ENCODE data around the gene SLC8A1.
A peak's percentile ranks its signal among the peaks of the same experiment; 100 is the strongest.

SLC8A1 gene

GRCh38 chr2:40457837-40458236 lies 5.9 kb upstream of the SLC8A1 start:
- Histone ChIP-seq H3K27ac (no peak overlapping the region), H3K4me3 (ENCODE audit: low read depth in 1 of 2, low read length in 1 of 2) (no peak overlapping the region), H3K4me1 (ENCODE audit: control insufficient read depth in 1 of 2, insufficient read depth in 1 of 2, low read depth in 1 of 2, low read length in 1 of 2) (peaks cover 19 to 30% of the 10 kb centered on the region in 2 experiments), H3K9me3 (no peaks in the 10 kb centered on the region), H3K27me3 (peaks cover 3% of the 10 kb centered on the region), H3K36me3 (no peaks in the 10 kb centered on the region)
- TF ChIP-seq CTCF (IDR thresholded peaks at IDR 0.05): no peak

- TF ChIP-seq CTCF (IDR thresholded peaks at IDR 0.05): no peak
- no peaks in the 10 kb centered on the region for H3K36me3 ChIP-seq
- peaks cover 24 to 35% of the 10 kb centered on the region in 2 experiments for H3K4me1 ChIP-seq (ENCODE audit: control insufficient read depth in 1 of 2, insufficient read depth in 1 of 2, low read depth in 1 of 2, low read length in 1 of 2)
- H3K27me3 ChIP-seq: peaks cover 6% of the 10 kb centered on the region
- H3K4me3 ChIP-seq (ENCODE audit: low read depth in 1 of 2, low read length in 1 of 2): no peak overlapping the region
- no peak overlapping the region for H3K27ac ChIP-seq
- no peaks in the 10 kb centered on the region for H3K9me3 ChIP-seq
Observed at GRCh38 chr2:40457366-40457765, 5.5 kb upstream of the SLC8A1 start.

GRCh38 chr2:40456926-40457325 lies 5.0 kb upstream of the SLC8A1 start:
- peak overlapping the region; percentile 90 for H3K27ac ChIP-seq
- H3K4me1 ChIP-seq (ENCODE audit: control insufficient read depth in 1 of 2, insufficient read depth in 1 of 2, low read depth in 1 of 2, low read length in 1 of 2): peaks cover 25 to 37% of the 10 kb centered on the region in 2 experiments
- no peaks in the 10 kb centered on the region for H3K36me3 ChIP-seq
- no peak for TF ChIP-seq CTCF (IDR thresholded peaks at IDR 0.05)
- peaks cover 6% of the 10 kb centered on the region for H3K27me3 ChIP-seq
- no peaks in the 10 kb centered on the region for H3K9me3 ChIP-seq
- H3K4me3 ChIP-seq (ENCODE audit: low read depth in 1 of 2, low read length in 1 of 2): no peak overlapping the region

GRCh38 chr2:40455661-40456060 lies 3.8 kb upstream of the SLC8A1 start:
- H3K9me3 ChIP-seq: no peaks in the 10 kb centered on the region
- peak overlapping the region; percentile 37 to 38 for H3K4me3 ChIP-seq (ENCODE audit: low read depth in 1 of 2, low read length in 1 of 2)
- H3K36me3 ChIP-seq: no peaks in the 10 kb centered on the region
- peaks cover 26 to 44% of the 10 kb centered on the region in 2 experiments for H3K4me1 ChIP-seq (ENCODE audit: control insufficient read depth in 1 of 2, insufficient read depth in 1 of 2, low read depth in 1 of 2, low read length in 1 of 2)
- peaks cover 6% of the 10 kb centered on the region for H3K27me3 ChIP-seq
- no peak for TF ChIP-seq CTCF (IDR thresholded peaks at IDR 0.05)
- H3K27ac ChIP-seq: peak overlapping the region; percentile 90

- Histone ChIP-seq H3K27ac (peak overlapping the region; percentile 90), H3K4me3 (ENCODE audit: low read depth in 1 of 2, low read length in 1 of 2) (peak overlapping the region in 1 of 2 experiments; percentile 4), H3K27me3 (peaks cover 6% of the 10 kb centered on the region), H3K9me3 (no peaks in the 10 kb centered on the region), H3K4me1 (ENCODE audit: control insufficient read depth in 1 of 2, insufficient read depth in 1 of 2, low read depth in 1 of 2, low read length in 1 of 2) (peaks cover 39 to 55% of the 10 kb centered on the region in 2 experiments), H3K36me3 (no peaks in the 10 kb centered on the region)
- TF ChIP-seq CTCF (IDR thresholded peaks at IDR 0.05): no peak
Observed at GRCh38 chr2:40454321-40454720, 2.4 kb upstream of the SLC8A1 start.

GRCh38 chr2:40452786-40453185 lies 896 bp upstream of the SLC8A1 start:
- Histone ChIP-seq H3K27me3 (peaks cover 6% of the 10 kb centered on the region), H3K4me1 (ENCODE audit: control insufficient read depth in 1 of 2, insufficient read depth in 1 of 2, low read depth in 1 of 2, low read length in 1 of 2) (peaks cover 49 to 58% of the 10 kb centered on the region in 2 experiments), H3K4me3 (ENCODE audit: low read depth in 1 of 2, low read length in 1 of 2) (peak overlapping the region; percentile 83 to 91), H3K9me3 (no peaks in the 10 kb centered on the region), H3K27ac (no peak overlapping the region), H3K36me3 (no peaks in the 10 kb centered on the region)
- TF ChIP-seq CTCF (IDR thresholded peaks at IDR 0.05): no peak
